ENCODE results near the gene C14orf180. TPM values are rescaled to one million over a fixed set of nuclear protein-coding genes. Genes with fewer than 3 reads are reported as not detected.

The C14orf180 gene
- total RNA-seq, 1 donor from 2014 or later: not detected

- no peak overlapping the region for H3K4me3 ChIP-seq
- no peaks in the 10 kb centered on the region for H3K27me3 ChIP-seq
- H3K4me1 Mint-ChIP-seq: peaks cover 13% of the 10 kb centered on the region
- no peak overlapping the region for H3K9ac ChIP-seq
- no peaks in the 10 kb centered on the region for H3K9me3 ChIP-seq (ENCODE audit: low read depth)
- no peak overlapping the region for H3K4me2 ChIP-seq
- H3F3A ChIP-seq (ENCODE audit: low read depth): no peaks in the 10 kb centered on the region
- no peaks in the 10 kb centered on the region for H3K4me1 ChIP-seq
- no peak overlapping the region for H3K4me3 Mint-ChIP-seq
- DNase-seq (ENCODE audit: low spot score): no peak
- H3K27ac ChIP-seq: no peak overlapping the region
- no peak overlapping the region for H3K27ac Mint-ChIP-seq
- no peaks in the 10 kb centered on the region for H3K36me3 ChIP-seq
- no peaks in the 10 kb centered on the region for H3K36me3 Mint-ChIP-seq
- no peaks in the 10 kb centered on the region for H3K9me3 Mint-ChIP-seq
- TF ChIP-seq CTCF (IDR thresholded peaks at IDR 0.05) (no peak), EZH2 (IDR thresholded peaks at IDR 0.05) (no peak), EZH2phosphoT487 (IDR thresholded peaks at IDR 0.05) (no peak)
- H3K79me2 ChIP-seq (ENCODE audit: low read depth): no peaks in the 10 kb centered on the region
- no peak overlapping the region for H2AFZ ChIP-seq (replicated peaks)
- no peaks in the 10 kb centered on the region for H4K20me1 ChIP-seq (ENCODE audit: low read depth)
- H3K27me3 Mint-ChIP-seq (ENCODE audit: insufficient read depth, low read depth): peaks cover 9% of the 10 kb centered on the region
Measured at GRCh38 chr14:104582662-104583061, 3.1 kb downstream of the C14orf180 start.

GRCh38 chr14:104583424-104584306, 4.1 kb downstream of the C14orf180 start:
- H3K4me1 ChIP-seq: no peaks in the 10 kb centered on the region
- H2AFZ ChIP-seq (replicated peaks): no peak overlapping the region
- Mint-ChIP-seq H3K9me3 (no peaks in the 10 kb centered on the region), H3K4me3 (peak overlapping the region; percentile 5), H3K27ac (peak overlapping the region; percentile 47), H3K27me3 (ENCODE audit: insufficient read depth, low read depth) (peaks cover 9% of the 10 kb centered on the region), H3K36me3 (no peaks in the 10 kb centered on the region), H3K4me1 (peaks cover 13% of the 10 kb centered on the region)
- no peaks in the 10 kb centered on the region for H3K79me2 ChIP-seq (ENCODE audit: low read depth)
- no peaks in the 10 kb centered on the region for H4K20me1 ChIP-seq (ENCODE audit: low read depth)
- H3K4me3 ChIP-seq: no peak overlapping the region
- H3K27me3 ChIP-seq: no peaks in the 10 kb centered on the region
- TF ChIP-seq EZH2phosphoT487 (IDR thresholded peaks at IDR 0.05) (no peak), EZH2 (IDR thresholded peaks at IDR 0.05) (no peak), CTCF (IDR thresholded peaks at IDR 0.05) (no peak)
- H3F3A ChIP-seq (ENCODE audit: low read depth): no peaks in the 10 kb centered on the region
- DNase-seq (ENCODE audit: low spot score): no peak
- H3K9me3 ChIP-seq (ENCODE audit: low read depth): no peaks in the 10 kb centered on the region
- no peak overlapping the region for H3K27ac ChIP-seq
- H3K36me3 ChIP-seq: no peaks in the 10 kb centered on the region
- no peak overlapping the region for H3K4me2 ChIP-seq
- H3K9ac ChIP-seq: no peak overlapping the region

GRCh38 chr14:104584557-104584956, 5.0 kb downstream of the C14orf180 start:
- peaks cover 9% of the 10 kb centered on the region for H3K27me3 Mint-ChIP-seq (ENCODE audit: insufficient read depth, low read depth)
- no peak overlapping the region for H3K4me3 ChIP-seq
- H3K4me1 Mint-ChIP-seq: peaks cover 13% of the 10 kb centered on the region
- DNase-seq (ENCODE audit: low spot score): no peak
- no peak overlapping the region for H3K27ac ChIP-seq
- no peak overlapping the region for H3K4me2 ChIP-seq
- no peaks in the 10 kb centered on the region for H3K9me3 Mint-ChIP-seq
- H3F3A ChIP-seq (ENCODE audit: low read depth): no peaks in the 10 kb centered on the region
- no peaks in the 10 kb centered on the region for H3K4me1 ChIP-seq
- H3K36me3 ChIP-seq: no peaks in the 10 kb centered on the region
- H3K79me2 ChIP-seq (ENCODE audit: low read depth): no peaks in the 10 kb centered on the region
- H3K36me3 Mint-ChIP-seq: no peaks in the 10 kb centered on the region
- no peaks in the 10 kb centered on the region for H3K27me3 ChIP-seq
- no peak for TF ChIP-seq EZH2 (IDR thresholded peaks at IDR 0.05)
- no peak for TF ChIP-seq EZH2phosphoT487 (IDR thresholded peaks at IDR 0.05)
- TF ChIP-seq CTCF (IDR thresholded peaks at IDR 0.05): no peak
- peak overlapping the region; percentile 74 for H3K27ac Mint-ChIP-seq
- no peak overlapping the region for H3K9ac ChIP-seq
- no peak overlapping the region for H2AFZ ChIP-seq (replicated peaks)
- H4K20me1 ChIP-seq (ENCODE audit: low read depth): no peaks in the 10 kb centered on the region
- H3K4me3 Mint-ChIP-seq: no peak overlapping the region
- H3K9me3 ChIP-seq (ENCODE audit: low read depth): no peaks in the 10 kb centered on the region

Data from neural progenitor cell (in vitro differentiated cells).